Suprapubic skin (tissue), 4 donors: ENCODE results near the gene EDARADD.

ENCODE experiments used
- CTCF ChIP-seq, 2 donors: fragments of 200-600 bp in 1 of 2; fragments of 450-650 bp in 1 of 2; sonication (generic) in 1 of 2; IDR thresholded peaks; one replicate each; pipeline ENCODE4 v1.5.1; 2016 to 2019; ENCODE audit warnings: antibody characterized with exemption in 2 of 2, mild to moderate bottlenecking in 1 of 2, moderate library complexity in 1 of 2
- EP300 ChIP-seq: sonication (generic); formaldehyde crosslinking; IDR thresholded peaks from one replicate; pipeline ENCODE4 v1.6.1; 2017; ENCODE audit warnings: antibody characterized with exemption
- POLR2A ChIP-seq, 2 donors: fragments of 450-650 bp; IDR thresholded peaks; one replicate each; pipeline ENCODE4 v1.6.1; 2017; ENCODE audit warnings: antibody characterized with exemption in 2 of 2, mild to moderate bottlenecking in 2 of 2, moderate library complexity in 2 of 2
- POLR2AphosphoS5 ChIP-seq, 3 donors: sonication (generic); formaldehyde crosslinking; IDR thresholded peaks; one replicate each; pipeline ENCODE4 v1.6.1; 2017; ENCODE audit warnings: antibody characterized with exemption in 3 of 3

- TF ChIP-seq CTCF (IDR thresholded peaks at IDR 0.05), result no peak
- TF ChIP-seq POLR2A (IDR thresholded peaks at IDR 0.05), result no peak
- TF ChIP-seq POLR2AphosphoS5 (IDR thresholded peaks at IDR 0.05), result no peak
- no peak for TF ChIP-seq EP300
Observed at GRCh38 chr1:236416165-236416564, 22.1 kb downstream of the EDARADD start.
